ENCODE measurements around the gene KSR2. TPM values are rescaled to one million over a fixed set of nuclear protein-coding genes. Genes with fewer than 3 reads are reported as not detected.

KSR2 gene
- total RNA-seq, 1 experiment from 2014 or later, result 0.15 TPM

- no TSS peak for BruUV-seq (replicated peaks)
- H3K27ac ChIP-seq (ENCODE audit: low read length), result no peak overlapping the region
- no peaks in the 10 kb centered on the region for H3K9me3 ChIP-seq (ENCODE audit: control insufficient read depth, insufficient read depth, low read depth, low read length)
- POLR2A ChIA-PET, result no interaction called here
- DNase-seq (ENCODE audit: low read depth, low spot score) (no peak), ATAC-seq (peak; percentile 74; the same call in 1 of the 2 replicates)
- CTCF ChIA-PET, result no interaction called here
- no peaks in the 10 kb centered on the region for H3K27me3 ChIP-seq (ENCODE audit: control insufficient read depth, insufficient read depth, low read length)
- TF ChIP-seq REST (IDR thresholded peaks at IDR 0.05; ENCODE audit: insufficient read depth in 1 of 2, low read depth in 2 of 2, low read length in 1 of 2) (no peak), POLR2AphosphoS5 (IDR thresholded peaks at IDR 0.05; ENCODE audit: low read depth, low read length) (no peak), SIN3A (IDR thresholded peaks at IDR 0.05; ENCODE audit: borderline replicate concordance, insufficient read depth, low read depth, low read length) (no peak), TCF7L2 (IDR thresholded peaks at IDR 0.05; ENCODE audit: low read depth, low read length) (no peak), CTCF (IDR thresholded peaks at IDR 0.05) (peak; percentile 87)
- intact Hi-C loops (cut with micrococcal nuclease; ENCODE audit: unreplicated experiment) (loop anchor here (5.0 kb wide), 2 partner anchors 487 to 642 kb away; no protein-coding TSS in a partner anchor), in situ Hi-C loops (cut with HindIII; ENCODE audit: low pct_unique_long_range_greater_than_20kb, low sequenced_read_pairs) (no loop called here)
- H3K4me1 ChIP-seq (ENCODE audit: control insufficient read depth, insufficient read depth, low read length), result no peaks in the 10 kb centered on the region
- H3K4me3 ChIP-seq (ENCODE audit: low read depth in 2 of 2, low read length in 2 of 2), result no peak overlapping the region
- H3K36me3 ChIP-seq (ENCODE audit: control insufficient read depth, insufficient read depth, low read length), result no peaks in the 10 kb centered on the region
Observed at GRCh38 chr12:117854339-117855012, 114.3 kb downstream of the KSR2 start.

- Histone ChIP-seq H3K27me3 (ENCODE audit: control insufficient read depth, insufficient read depth, low read length) (peaks cover under 1% of the 10 kb centered on the region; the same call in 1 of the 2 replicates), H3K4me1 (ENCODE audit: control insufficient read depth, insufficient read depth, low read length) (no peaks in the 10 kb centered on the region), H3K4me3 (ENCODE audit: low read depth in 2 of 2, low read length in 2 of 2) (no peak overlapping the region), H3K9me3 (ENCODE audit: control insufficient read depth, insufficient read depth, low read depth, low read length) (no peaks in the 10 kb centered on the region), H3K27ac (ENCODE audit: low read length) (no peak overlapping the region), H3K36me3 (ENCODE audit: control insufficient read depth, insufficient read depth, low read length) (no peaks in the 10 kb centered on the region)
- no peak for TF ChIP-seq SIN3A (IDR thresholded peaks at IDR 0.05; ENCODE audit: borderline replicate concordance, insufficient read depth, low read depth, low read length)
- no peak for TF ChIP-seq REST (IDR thresholded peaks at IDR 0.05; ENCODE audit: insufficient read depth in 1 of 2, low read depth in 2 of 2, low read length in 1 of 2)
- no peak for TF ChIP-seq POLR2AphosphoS5 (IDR thresholded peaks at IDR 0.05; ENCODE audit: low read depth, low read length)
- TF ChIP-seq TCF7L2 (IDR thresholded peaks at IDR 0.05; ENCODE audit: low read depth, low read length), result no peak
- no peak for TF ChIP-seq CTCF (IDR thresholded peaks at IDR 0.05)
- POLR2A ChIA-PET, result no interaction called here
- DNase-seq (ENCODE audit: low read depth, low spot score) (no peak), ATAC-seq (no peak)
- CTCF ChIA-PET, result no interaction called here
- no TSS peak for BruUV-seq (replicated peaks)
- intact Hi-C loops (cut with micrococcal nuclease; ENCODE audit: unreplicated experiment), result loop anchor here (5.0 kb wide), 1 partner anchor 486 kb away; no protein-coding TSS in a partner anchor
- in situ Hi-C loops (cut with HindIII; ENCODE audit: low pct_unique_long_range_greater_than_20kb, low sequenced_read_pairs), result no loop called here
Observed at GRCh38 chr12:117853600-117853999, 115.2 kb downstream of the KSR2 start.
